ENCODE measurements around the gene HLA-G. TPM values are rescaled to one million over a fixed set of nuclear protein-coding genes. Genes with fewer than 3 reads are reported as not detected.

Gene HLA-G
- total RNA-seq, 2 experiments from 2014 or later = 0.70 TPM; not detected in 1

DNA sequence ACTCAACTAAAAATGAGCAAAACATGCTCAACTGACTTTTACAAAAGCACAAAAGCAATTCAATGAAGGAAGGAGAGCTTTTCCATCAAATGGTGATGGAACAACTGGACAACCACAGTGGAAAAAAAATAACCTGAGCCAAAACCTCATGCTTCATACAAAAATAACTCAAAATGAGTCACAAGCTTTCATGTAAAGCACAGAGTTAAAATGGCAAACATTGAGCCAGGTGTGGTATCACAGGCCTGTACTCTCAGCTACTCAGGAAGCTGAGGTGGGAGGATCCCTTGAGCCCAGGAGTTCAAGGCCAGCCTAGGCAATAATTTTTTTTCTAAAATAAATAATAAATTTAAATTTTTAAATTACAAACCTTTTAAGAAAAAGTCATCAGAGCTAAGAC, 18.4 kb upstream of the HLA-G start:
- TF ChIP-seq EZH2phosphoT487 (IDR thresholded peaks at IDR 0.05; ENCODE audit: borderline replicate concordance, low read depth, low read length) = no peak
- TF ChIP-seq, protein P1, sequence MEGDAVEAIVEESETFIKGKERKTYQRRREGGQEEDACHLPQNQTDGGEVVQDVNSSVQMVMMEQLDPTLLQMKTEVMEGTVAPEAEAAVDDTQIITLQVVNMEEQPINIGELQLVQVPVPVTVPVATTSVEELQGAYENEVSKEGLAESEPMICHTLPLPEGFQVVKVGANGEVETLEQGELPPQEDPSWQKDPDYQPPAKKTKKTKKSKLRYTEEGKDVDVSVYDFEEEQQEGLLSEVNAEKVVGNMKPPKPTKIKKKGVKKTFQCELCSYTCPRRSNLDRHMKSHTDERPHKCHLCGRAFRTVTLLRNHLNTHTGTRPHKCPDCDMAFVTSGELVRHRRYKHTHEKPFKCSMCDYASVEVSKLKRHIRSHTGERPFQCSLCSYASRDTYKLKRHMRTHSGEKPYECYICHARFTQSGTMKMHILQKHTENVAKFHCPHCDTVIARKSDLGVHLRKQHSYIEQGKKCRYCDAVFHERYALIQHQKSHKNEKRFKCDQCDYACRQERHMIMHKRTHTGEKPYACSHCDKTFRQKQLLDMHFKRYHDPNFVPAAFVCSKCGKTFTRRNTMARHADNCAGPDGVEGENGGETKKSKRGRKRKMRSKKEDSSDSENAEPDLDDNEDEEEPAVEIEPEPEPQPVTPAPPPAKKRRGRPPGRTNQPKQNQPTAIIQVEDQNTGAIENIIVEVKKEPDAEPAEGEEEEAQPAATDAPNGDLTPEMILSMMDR (conservative IDR thresholded peaks at IDR 0.05; ENCODE audit: low read length) = no peak
- Histone ChIP-seq H2AFZ (ENCODE audit: low read length) (no peak overlapping the region), H4K20me1 (ENCODE audit: insufficient read depth, low read length) (no peaks in the 10 kb centered on the region), H3K79me2 (ENCODE audit: insufficient read depth, low read depth, low read length) (no peaks in the 10 kb centered on the region), H3K27ac (ENCODE audit: low read depth, low read length, poor library complexity, severe bottlenecking) (no peak overlapping the region), H3K9me2 (ENCODE audit: insufficient read depth, low read length) (no peaks in the 10 kb centered on the region), H3K4me3 (ENCODE audit: low read depth, low read length, poor library complexity, severe bottlenecking) (no peak overlapping the region), H3K36me3 (ENCODE audit: insufficient read depth, low read length) (no peaks in the 10 kb centered on the region), H3K9me3 (ENCODE audit: low read length) (no peaks in the 10 kb centered on the region), H3K4me2 (ENCODE audit: low read length) (no peak overlapping the region), H3K4me1 (ENCODE audit: insufficient read depth, low read length, poor library complexity, severe bottlenecking) (no peaks in the 10 kb centered on the region)
- BruUV-seq (replicated peaks) = no TSS peak
- ChIA-PET CTCF (ENCODE audit: unreplicated experiment) (no interaction called here), POLR2A (no interaction called here)
- intact Hi-C loops (cut with micrococcal nuclease; ENCODE audit: unreplicated experiment) = no loop called here
- DNase-seq (ENCODE audit: low spot score) = no peak

DNA sequence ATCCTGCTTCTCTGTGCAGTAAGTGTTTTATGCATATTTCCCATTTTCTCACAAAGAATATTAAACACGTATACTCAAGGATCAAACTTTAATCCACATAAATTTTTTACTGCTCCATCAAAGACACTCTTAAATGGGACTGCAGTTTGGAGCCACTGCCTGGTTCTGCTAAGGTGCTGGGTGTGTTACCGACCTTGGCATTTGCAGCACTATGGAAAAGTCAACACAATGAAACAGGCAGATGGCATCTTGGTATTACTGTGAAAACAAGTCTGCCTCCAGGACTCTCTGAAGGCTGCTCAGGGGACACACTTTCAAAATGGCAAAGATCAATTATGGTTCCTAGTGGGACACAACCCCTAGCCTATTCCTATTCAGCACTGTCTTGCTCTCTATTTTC, 17.3 kb upstream of the HLA-G start:
- Histone ChIP-seq H3K9me3 (ENCODE audit: low read length) (no peaks in the 10 kb centered on the region), H3K4me3 (ENCODE audit: low read depth, low read length, poor library complexity, severe bottlenecking) (no peak overlapping the region), H3K27ac (ENCODE audit: low read depth, low read length, poor library complexity, severe bottlenecking) (no peak overlapping the region), H3K79me2 (ENCODE audit: insufficient read depth, low read depth, low read length) (no peaks in the 10 kb centered on the region), H3K36me3 (ENCODE audit: insufficient read depth, low read length) (no peaks in the 10 kb centered on the region), H4K20me1 (ENCODE audit: insufficient read depth, low read length) (no peaks in the 10 kb centered on the region), H3K4me1 (ENCODE audit: insufficient read depth, low read length, poor library complexity, severe bottlenecking) (no peaks in the 10 kb centered on the region), H3K9me2 (ENCODE audit: insufficient read depth, low read length) (no peaks in the 10 kb centered on the region), H2AFZ (ENCODE audit: low read length) (no peak overlapping the region), H3K4me2 (ENCODE audit: low read length) (no peak overlapping the region)
- ChIA-PET POLR2A (no interaction called here), CTCF (ENCODE audit: unreplicated experiment) (no interaction called here)
- no peak for DNase-seq (ENCODE audit: low spot score)
- BruUV-seq (replicated peaks) = no TSS peak
- no peak for TF ChIP-seq EZH2phosphoT487 (IDR thresholded peaks at IDR 0.05; ENCODE audit: borderline replicate concordance, low read depth, low read length)
- TF ChIP-seq, protein P1 (conservative IDR thresholded peaks at IDR 0.05; ENCODE audit: low read length) = no peak
- intact Hi-C loops (cut with micrococcal nuclease; ENCODE audit: unreplicated experiment) = no loop called here

GRCh38 chr6:29811377-29811776, 16.2 kb upstream of the HLA-G start:
- Histone ChIP-seq H2AFZ (ENCODE audit: low read length) (no peak overlapping the region), H3K9me2 (ENCODE audit: insufficient read depth, low read length) (no peaks in the 10 kb centered on the region), H4K20me1 (ENCODE audit: insufficient read depth, low read length) (no peaks in the 10 kb centered on the region), H3K4me3 (ENCODE audit: low read depth, low read length, poor library complexity, severe bottlenecking) (no peak overlapping the region), H3K36me3 (ENCODE audit: insufficient read depth, low read length) (no peaks in the 10 kb centered on the region), H3K4me2 (ENCODE audit: low read length) (no peak overlapping the region), H3K4me1 (ENCODE audit: insufficient read depth, low read length, poor library complexity, severe bottlenecking) (no peaks in the 10 kb centered on the region), H3K79me2 (ENCODE audit: insufficient read depth, low read depth, low read length) (no peaks in the 10 kb centered on the region), H3K27ac (ENCODE audit: low read depth, low read length, poor library complexity, severe bottlenecking) (no peak overlapping the region), H3K9me3 (ENCODE audit: low read length) (no peaks in the 10 kb centered on the region)
- intact Hi-C loops (cut with micrococcal nuclease; ENCODE audit: unreplicated experiment) = no loop called here
- POLR2A ChIA-PET = interaction anchor here (0.8 kb wide), 1 partner anchor 10 kb away, joined by 3 read pairs; no protein-coding TSS in a partner anchor
- TF ChIP-seq, protein P1 (conservative IDR thresholded peaks at IDR 0.05; ENCODE audit: low read length) = no peak
- TF ChIP-seq EZH2phosphoT487 (IDR thresholded peaks at IDR 0.05; ENCODE audit: borderline replicate concordance, low read depth, low read length) = no peak
- CTCF ChIA-PET (ENCODE audit: unreplicated experiment) = interaction anchor here (1.1 kb wide), 1 partner anchor 73 kb away, joined by 3 read pairs; no protein-coding TSS in a partner anchor
- BruUV-seq (replicated peaks) = no TSS peak
- DNase-seq (ENCODE audit: low spot score) = no peak
